HG03342 (cell line): ENCODE results near the gene SFMBT2.

Experiments
- ATAC-seq: cut with Tn5 transposase; IDR thresholded peaks from one replicate; pipeline ENCODE4 v1.9.1; 2021; ENCODE audit warnings: mild to moderate bottlenecking, moderate library complexity; ENCODE audit not compliant: unreplicated experiment

Gene SFMBT2

GRCh38 chr10:7426349-7426748 lies 15.5 kb upstream of the SFMBT2 start:
- ATAC-seq, result no peak

- no peak for ATAC-seq
Observed at GRCh38 chr10:7425691-7426090, 14.9 kb upstream of the SFMBT2 start.

- ATAC-seq, result no peak
Observed at GRCh38 chr10:7424919-7425318, 14.1 kb upstream of the SFMBT2 start.

GRCh38 chr10:7424315-7424714 lies 13.5 kb upstream of the SFMBT2 start:
- ATAC-seq, result no peak

- ATAC-seq, result no peak
Observed at GRCh38 chr10:7423521-7423920, 12.7 kb upstream of the SFMBT2 start.

GRCh38 chr10:7421526-7421925 lies 10.7 kb upstream of the SFMBT2 start:
- ATAC-seq, result no peak

- no peak for ATAC-seq
Observed at GRCh38 chr10:7419998-7420397, 9.2 kb upstream of the SFMBT2 start.

- no peak for ATAC-seq
Observed at GRCh38 chr10:7417807-7418206, 7.0 kb upstream of the SFMBT2 start.

- ATAC-seq, result no peak
Observed at GRCh38 chr10:7417103-7417623, 6.3 kb upstream of the SFMBT2 start.

GRCh38 chr10:7414766-7415165 lies 3.9 kb upstream of the SFMBT2 start:
- no peak for ATAC-seq

- ATAC-seq, result no peak
Observed at GRCh38 chr10:7412928-7413282, 2.1 kb upstream of the SFMBT2 start.

GRCh38 chr10:7412237-7412927 lies 1.5 kb upstream of the SFMBT2 start:
- ATAC-seq, result no peak

- ATAC-seq, result no peak
Observed at GRCh38 chr10:7411671-7412128, 866 bp upstream of the SFMBT2 start.

GRCh38 chr10:7410301-7410861 lies 453 bp downstream of the SFMBT2 start:
- ATAC-seq, result no peak

- ATAC-seq, result no peak
Observed at GRCh38 chr10:7409732-7410168, 1.1 kb downstream of the SFMBT2 start.

GRCh38 chr10:7409045-7409731 lies 1.6 kb downstream of the SFMBT2 start:
- ATAC-seq, result peak; percentile 52

- ATAC-seq, result no peak
Observed at GRCh38 chr10:7408291-7409044, 2.4 kb downstream of the SFMBT2 start.

- ATAC-seq, result no peak
Observed at GRCh38 chr10:7407368-7408290, 3.2 kb downstream of the SFMBT2 start.

GRCh38 chr10:7406712-7407333 lies 4.0 kb downstream of the SFMBT2 start:
- ATAC-seq, result no peak

- no peak for ATAC-seq
Observed at GRCh38 chr10:7405637-7406036, 5.2 kb downstream of the SFMBT2 start.
